ENCODE measurements around the gene KIF1C.

KIF1C gene

DNA sequence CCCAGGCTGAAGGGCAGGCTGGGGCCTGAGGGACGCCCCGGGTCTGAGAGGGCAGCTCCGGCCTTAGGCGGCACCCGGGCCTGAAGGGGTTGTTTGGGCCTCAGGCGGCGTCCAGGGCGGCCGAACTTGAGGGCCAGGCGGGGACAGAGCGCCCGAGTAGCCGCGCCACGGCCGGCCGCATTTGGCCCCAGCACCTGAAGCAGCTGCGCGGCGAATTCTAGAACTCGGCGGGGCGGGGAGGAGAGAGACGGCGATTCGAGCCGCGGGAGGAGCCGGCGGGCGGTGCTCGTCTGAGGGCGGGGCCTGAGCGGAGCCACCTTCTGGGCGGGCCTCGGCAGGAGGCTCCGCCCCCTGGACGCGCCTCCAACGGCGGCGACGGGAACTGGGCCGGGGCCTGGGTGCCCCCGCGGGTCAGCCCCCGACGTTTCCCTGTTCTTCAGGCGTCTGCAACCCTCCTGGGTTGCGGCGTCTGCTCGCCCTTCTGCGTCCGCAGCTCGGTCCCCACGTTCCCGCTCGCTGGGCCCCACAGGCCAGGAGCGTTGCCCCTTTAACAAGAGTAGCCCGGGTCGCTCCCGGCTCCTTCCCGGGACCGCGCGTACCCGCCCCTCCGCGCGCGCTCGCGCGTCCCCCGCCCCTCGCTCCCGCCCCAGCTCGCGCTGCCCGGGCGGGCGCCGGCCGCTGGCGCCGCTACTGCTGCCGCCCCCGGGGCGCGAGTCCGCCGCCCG is at the start of gene KIF1C, which contains the start of gene INCA1:
TSS of gene KIF1C (plus strand) at position 649 of the 725 bp plus-strand sequence. CDS start 2,297 bp downstream, outside the sequence.
TSS of gene INCA1 (minus strand) at position 221 of the 725 bp plus-strand sequence. CDS start 3,085 bp downstream, outside the sequence.
- DNase-seq: peak; percentile 45 to 46

DNA sequence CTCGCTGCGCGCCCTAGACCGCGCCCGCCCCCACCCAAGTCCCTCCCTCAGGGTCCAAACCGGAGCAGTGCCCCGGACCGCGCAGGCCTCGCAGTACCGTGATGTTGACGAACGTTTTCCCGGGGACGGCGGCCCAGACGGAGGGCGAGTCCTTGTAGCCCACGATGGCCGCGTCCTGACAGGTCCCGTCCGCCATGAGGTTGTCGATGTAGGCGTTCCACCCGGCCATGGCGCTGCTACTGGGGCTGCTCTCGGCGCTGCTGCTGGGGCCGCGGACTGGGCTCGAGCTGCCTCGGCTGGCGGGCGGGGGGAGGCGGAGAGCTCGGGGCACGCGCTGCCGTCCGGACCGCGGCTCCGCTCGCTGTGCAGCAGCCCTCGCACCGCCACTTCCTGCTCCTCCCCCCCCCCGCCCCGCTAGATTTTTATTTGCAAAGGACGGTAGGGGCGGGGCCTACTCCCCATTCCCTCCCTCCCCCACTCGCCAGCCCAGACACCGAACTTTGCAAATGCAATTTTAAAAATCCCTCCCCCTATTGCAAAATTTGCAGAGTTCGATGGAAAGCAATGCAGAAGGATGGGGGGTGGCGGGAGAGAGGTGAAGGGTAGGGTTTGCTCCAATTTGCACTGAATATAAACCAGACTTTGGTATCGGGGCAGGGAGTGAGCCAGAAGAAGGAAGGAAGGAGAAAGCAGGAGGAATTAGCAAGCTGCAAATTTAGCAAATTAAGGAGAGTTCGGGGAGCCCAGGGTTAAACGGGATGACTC is 49.4 kb upstream of the KIF1C start, which contains the start of gene PFN1:
TSS of gene PFN1 (minus strand) at position 365 of the 765 bp plus-strand sequence. CDS start at position 229, 136 bp downstream.
- peak; percentile 67 to 75 for DNase-seq

DNA sequence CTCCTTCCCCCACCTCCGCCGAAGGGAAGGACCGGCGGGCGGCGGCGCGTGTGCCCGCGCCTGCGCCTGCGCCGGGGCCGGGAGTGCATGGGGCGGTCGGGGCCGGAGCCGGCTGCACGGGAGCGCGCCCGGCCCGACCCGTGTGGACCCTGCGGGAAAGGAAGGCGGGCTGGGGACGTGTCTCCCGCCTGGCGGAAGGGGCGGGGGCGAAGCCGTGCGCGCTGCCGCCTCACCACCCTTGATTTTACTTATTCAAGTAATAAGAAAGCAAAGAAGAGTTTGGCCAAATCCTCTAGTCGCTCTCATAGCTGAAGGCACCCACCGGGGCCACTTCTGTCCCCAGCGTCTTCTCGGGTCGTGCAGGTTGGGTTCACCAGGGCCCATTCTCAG is 48.8 kb upstream of the KIF1C start:
- peak in 1 of 2 experiments; percentile 67 for DNase-seq

DNA sequence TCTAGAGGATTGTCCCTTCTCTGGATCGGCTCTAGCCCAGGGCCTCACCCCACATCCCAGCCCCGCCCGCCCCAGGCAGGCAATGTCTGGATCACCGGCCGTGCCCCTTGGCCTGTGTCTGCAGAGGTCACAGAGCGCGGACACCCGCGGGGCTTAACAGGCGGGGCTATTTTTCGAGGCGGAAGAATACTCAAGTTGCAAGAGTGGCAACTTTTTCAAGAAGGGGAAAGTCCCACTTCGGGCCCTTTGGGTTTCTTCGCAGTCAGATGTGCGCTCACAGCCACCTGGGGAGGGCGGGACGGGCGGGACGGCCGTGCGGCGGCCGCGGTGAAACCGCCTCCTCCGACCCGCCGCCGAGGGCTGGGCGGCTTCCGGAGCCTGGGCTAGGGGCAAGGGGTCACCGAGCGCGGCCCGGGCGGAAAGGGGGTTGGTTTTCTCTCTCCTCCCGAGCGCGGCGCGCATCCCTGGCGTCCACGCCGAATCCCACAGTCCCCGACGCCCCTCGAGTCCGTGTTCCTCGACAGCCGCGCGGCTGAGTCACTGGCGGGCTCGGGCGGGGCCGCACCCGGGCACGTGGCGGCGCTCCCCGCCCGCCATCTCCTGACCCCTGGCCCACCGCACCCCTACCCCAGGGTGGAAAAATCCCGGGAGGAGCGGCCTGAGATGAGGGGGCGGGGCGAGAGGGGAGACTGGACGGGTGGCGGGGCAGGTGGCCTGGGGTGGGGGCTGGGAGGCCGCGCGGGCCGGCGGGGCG is 48.3 kb upstream of the KIF1C start:
- peak in 1 of 2 experiments; percentile 15 for DNase-seq

DNA sequence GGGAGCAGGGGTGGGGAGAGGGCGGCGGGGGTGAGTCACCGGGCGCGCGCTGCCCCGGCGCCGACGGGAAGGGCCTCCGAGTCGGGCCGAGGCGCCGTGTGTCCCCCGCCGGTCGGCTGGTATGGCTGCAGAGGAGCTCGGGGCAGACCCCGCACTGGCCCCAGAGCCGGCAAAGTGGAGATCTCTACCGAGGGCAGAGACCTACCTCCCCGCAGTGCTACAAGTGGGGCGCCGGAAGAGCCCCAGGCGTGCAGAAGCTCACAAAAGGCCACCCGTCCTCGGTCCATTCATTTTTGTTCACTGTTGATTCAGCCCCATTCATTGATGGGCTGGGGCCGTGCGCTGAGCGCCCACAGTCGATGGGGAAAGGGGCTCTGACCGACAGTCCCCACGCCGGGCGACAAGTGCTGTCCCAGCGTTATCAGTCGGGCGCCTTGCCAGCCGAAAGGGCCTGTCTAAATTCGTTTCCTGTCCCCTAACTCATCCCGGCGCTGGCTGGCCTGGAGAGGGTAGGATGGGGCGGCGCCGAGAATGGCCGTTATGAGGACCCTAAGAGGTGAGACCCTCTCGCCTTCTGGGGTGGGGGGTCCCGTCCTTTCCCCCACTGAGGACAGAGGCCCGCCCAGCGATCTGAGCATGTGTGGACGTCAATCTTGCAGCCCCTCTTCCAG is 47.5 kb upstream of the KIF1C start:
- no peak for DNase-seq

DNA sequence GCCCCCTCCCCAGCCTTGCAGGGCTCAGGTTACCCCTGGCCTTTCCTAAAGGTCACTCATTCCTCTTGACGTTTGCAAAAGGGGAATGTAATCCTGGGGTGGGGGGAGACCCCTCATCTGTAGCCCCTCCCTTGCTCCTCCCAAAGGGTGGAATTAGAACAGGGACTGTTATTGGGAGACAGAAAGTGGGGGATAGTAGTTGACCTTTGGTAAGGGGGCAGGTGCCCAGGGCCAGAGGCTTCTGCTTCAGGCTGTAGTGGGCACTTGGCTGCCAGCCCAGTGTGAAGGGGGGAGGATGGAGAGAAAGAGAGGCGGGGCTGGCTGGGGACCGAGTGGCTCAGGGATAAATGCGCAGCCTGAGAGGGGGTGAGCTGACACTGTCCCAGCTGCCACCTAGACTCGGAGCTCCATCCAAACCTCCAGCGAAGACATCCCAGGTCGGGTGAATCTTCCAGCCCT is 47.0 kb upstream of the KIF1C start, which contains the start of gene ENO3:
TSS of gene ENO3 (plus strand) at position 374 of the 459 bp plus-strand sequence. CDS start 711 bp downstream, outside the sequence.
- no peak for DNase-seq

DNA sequence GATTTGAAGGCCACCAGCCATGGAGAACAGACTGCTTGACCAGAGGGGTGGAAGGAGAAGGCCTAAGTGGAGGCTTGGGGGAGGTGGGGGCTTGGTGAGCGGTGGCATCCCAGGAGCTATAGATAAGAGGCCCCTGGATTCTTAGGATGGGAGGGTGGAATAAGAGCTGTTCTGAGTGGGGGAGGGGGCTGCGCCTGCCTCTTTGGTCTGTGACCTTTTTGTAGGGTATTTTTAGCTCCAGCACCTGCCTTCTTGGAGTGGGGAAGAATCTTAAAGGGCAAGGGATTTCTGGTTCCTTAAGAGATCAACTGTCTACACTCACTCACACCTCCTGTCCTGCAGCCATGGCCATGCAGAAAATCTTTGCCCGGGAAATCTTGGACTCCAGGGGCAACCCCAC is 46.3 kb upstream of the KIF1C start:
- no peak for DNase-seq

DNA sequence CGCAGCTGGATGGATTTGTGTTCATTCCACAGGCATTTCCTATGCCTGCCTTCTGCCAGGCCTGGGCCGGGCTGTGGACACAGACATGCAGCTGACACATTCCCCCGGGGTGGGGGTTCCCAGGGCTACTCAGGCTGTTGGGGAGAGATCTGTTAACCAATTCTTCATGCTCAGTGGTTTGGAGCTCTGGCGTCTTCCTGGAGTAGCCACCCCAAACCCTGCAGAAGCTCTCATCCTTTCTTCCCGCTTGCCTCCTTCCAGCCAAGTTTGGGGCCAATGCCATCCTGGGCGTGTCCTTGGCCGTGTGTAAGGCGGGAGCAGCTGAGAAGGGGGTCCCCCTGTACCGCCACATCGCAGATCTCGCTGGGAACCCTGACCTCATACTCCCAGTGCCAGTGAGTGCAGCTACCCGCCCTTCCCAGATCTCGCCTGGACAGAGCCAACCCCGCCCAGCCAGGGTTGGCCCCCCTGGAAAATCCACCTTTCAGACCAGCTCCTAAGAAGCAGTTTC is 44.2 kb upstream of the KIF1C start:
- DNase-seq: no peak

DNA sequence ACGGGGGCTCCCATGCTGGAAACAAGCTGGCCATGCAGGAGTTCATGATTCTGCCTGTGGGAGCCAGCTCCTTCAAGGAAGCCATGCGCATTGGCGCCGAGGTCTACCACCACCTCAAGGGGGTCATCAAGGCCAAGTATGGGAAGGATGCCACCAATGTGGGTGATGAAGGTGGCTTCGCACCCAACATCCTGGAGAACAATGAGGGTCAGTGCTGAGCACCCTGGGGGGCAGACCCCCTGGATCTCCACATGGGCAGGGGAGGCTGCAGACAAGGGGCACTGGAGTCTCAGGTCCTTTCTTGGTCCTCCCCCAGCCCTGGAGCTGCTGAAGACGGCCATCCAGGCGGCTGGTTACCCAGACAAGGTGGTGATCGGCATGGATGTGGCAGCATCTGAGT is 42.7 kb upstream of the KIF1C start:
- DNase-seq: no peak

DNA sequence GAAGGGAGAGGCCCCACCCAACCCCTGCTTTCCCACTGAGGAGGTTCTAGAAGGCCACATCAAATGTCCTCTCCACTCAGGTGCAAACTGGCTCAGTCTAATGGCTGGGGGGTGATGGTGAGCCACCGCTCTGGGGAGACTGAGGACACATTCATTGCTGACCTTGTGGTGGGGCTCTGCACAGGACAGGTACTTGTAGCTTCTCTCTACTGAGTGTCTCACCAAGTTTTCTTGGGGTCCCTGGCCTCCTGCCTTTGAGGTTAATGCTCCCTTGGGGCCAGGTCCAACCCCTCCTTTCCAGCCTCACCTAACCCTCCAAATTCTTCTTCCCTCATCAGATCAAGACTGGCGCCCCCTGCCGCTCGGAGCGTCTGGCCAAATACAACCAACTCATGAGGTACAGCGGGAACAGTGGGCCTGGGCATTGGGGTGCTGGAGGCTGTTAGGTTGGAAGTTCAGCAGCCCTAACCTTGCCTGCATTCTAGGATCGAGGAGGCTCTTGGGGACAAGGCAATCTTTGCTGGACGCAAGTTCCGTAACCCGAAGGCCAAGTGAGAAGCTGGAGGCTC is 41.2 kb upstream of the KIF1C start:
- DNase-seq: peak in 1 of 2 experiments; percentile 14

DNA sequence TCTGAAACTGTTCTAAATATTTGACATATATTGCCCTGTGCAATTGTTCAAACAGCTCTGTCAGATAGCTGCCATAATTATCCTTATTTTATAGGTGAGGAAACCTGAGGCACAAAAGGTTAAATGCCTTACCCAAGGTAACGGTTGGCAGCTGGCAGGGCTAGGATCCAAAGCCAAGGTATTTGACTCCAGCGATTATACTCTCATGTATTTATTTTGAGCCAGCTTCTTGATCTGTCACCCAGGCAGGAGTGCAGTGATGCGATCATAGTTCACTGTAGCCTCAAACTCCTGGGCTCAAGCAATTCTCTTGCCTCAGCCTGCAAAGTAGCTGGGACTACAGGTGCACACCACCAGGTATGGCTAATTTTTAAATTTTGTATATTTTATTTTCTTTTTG is 39.6 kb upstream of the KIF1C start:
- DNase-seq: no peak

DNA sequence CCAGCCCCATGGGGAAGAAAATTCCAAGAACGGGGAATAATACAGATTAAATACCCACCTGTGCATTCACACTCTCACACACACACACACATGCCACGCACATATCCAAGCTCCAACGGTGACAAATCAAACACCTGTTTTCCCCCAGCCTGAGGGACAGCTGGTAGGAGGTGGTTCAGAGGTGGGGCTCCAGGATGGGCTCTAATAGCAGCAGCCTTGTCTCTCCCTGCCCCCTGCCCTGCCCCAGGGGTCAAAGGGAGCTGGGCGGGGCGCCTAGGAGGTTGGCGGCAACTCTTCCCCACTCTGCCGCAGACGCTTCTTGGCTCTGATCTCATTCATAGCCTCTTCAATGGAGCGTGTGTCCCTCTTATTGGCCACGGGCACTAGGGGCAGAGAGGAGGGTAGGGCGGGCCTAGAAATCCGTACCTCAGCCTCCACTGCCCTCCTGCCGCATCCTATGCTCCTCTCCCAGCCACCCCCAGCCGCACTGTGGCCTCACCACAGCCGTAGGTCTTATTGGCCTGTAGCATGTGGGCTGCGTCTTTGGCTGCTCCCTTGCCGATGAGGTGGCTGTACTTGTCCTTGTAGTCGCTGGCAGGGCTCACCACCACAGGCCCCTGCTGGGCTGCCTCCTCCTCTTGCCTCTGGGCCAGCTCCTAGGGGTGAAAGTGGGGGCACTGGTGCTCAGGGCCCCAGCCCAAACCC is 38.3 kb upstream of the KIF1C start:
- DNase-seq: no peak

DNA sequence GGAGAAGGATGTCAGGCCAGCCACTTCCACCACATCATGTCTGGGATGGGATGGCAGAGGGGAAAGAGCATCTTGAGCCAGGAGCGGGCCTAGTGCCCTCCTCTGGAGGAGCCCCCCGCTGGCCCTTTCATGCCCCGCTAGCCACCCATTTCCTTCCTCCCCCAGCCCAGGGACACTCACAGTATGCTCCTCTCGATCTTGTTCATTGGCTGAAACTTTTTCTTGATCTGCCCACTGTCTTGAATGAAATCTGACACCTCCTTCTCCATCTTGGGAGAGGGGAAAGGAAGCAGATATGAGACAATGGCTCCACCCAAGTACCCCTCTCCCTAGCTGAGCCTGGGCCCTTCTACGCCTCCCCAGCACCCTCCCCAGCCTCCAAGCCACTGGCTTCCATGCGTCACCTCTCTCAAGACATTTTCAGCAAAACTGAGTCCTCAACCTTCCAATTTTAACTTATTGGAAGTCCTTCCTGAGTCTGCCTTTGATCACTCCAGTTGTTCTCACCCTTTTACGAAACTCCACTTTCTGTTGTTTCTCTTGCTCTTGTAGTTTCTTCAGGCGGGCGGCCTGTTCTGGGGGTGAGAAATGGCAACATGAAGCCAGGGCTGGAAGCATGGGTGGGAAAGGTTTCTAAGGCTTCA is 37.3 kb upstream of the KIF1C start:
- DNase-seq: no peak

DNA sequence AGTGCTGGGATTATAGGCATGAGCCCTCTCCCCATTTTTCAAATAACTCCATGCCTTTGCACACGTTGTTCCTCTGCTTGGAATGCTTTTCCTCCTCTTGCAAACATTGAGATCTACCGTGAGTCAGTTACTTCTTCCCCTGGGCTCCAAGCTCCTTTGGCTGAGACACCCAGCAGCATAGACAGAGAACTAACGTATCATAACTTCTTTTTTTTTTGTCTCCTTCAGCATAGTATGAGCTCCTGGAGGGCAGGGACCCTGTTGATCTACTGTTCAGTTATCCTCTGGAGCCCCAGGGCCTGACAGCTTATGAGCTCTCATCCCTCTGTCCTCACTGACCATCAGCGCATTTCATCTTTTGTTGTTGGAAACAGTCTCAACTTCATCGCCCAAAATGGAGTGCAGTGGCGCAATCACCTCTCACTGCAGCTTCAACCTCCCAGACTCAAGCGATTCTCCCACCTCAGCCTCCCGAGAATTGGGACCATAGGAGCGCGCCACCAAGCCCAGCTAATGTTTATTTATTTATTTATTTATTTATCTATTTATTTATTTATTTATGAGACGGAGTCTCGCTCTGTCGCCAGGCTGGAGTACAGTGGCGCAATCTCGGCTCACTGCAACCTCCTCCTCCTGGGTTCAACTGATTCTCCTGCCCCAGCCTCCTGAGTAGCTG is 32.3 kb upstream of the KIF1C start:
- no peak for DNase-seq

DNA sequence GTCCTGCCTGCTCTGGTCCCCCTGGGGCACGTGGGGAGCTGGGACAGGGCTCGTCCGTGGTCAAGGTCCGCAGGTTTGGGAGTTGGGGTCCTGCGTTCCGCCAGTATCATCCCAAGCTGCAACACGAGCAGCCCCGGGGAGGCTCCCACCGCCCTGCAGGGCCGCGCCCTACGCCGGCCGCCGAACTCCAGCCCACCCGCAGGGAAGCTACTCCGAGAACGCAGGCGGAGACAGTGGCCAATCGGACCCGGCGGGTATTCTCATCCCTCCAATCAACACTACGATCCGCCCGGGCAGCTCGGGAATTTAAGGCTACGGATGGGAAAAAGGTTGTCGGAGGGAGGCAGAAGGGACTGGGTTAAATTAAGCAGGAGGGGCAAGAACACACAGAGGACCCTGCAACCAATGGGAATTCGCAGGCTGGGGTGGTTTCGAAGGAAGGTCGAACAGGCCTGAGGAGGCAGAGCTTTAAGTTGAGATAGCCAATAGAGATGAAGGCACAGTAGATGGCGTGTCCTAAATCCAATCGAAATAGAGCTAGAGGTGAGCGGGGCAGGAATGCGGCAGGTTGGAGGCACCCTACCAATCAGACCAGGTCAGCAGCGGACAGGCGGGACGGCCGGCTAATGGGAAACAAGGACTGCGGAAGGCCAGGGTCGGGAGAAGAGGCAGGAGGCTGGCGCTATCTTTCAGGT is 30.8 kb upstream of the KIF1C start:
- DNase-seq: peak; percentile 85 to 94

DNA sequence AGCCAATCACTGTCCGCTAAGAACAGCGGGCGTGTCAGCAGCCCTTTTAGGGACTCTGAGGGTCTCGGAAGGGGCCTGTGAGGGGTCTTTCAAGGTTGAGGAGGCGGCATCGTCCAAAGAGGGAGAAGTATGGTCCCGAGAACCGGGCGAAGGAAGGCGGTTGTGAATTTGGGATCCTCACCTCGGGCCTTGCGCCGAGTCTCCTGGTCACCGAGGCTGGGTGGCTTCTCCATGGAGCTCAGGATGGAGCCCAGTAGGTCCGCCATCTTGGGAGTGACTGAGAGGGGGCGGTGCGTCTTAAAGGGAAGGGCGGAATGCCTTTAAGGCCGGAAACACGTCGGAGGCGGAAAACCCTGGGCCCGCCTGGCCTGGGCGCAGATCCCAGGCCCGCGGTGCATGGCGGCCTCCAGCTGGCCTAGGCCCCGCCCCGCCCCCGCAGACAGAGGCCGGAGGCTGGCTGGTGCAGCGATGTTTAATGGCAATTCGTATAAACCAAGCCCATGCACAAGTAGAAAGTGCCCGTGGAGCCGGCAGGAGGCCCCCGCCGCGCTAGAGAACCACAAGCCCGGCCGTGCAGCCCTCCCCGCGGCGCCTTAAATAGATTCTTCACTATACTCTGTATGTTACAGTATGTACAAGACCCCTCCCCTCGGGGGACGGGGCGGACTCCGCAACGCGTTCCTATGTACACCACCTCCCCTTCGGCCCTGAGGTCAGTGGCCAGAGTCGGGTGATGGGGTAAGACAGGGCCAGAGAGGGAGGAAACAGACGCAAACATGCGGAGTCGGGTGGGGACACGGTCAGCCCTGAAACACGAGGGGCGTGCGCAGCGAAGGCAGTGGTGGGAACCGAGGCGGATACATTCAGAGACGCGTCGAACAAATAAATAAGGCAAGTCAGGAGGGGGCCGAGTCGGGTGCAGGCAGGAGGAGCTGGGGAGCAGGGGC is 29.9 kb upstream of the KIF1C start, which contains the start of gene SPAG7:
TSS of gene SPAG7 (minus strand) at position 279 of the 947 bp plus-strand sequence. CDS start at position 266, 13 bp downstream.
- peak; percentile 60 to 66 for DNase-seq

DNA sequence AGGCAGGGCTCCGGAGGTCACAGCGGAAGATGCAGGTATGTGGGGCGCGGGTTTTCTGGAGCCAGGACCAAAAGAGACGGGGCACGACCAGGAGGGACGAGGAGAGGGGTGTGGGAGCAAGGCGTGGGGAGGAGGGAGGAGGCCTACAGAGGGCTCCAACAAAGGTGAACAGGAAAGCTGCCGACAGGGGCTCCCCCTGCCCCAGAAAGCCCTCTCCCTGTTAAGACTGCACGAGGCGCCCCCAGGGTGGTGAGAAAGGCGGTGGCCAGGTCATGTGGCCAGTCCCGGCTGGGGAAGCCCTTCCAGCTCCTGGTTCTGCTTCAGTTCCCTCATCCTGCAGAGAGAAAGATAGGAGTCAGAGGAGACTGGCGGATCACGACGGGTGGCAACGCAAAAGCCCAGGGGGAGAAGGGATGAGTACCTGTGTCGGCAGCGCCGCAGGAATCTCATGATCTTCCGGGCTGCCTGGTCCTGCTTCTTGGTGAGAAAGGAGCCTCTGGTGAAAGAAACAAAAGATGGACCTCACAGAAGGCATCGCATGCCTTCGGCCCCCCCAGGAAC is 29.2 kb upstream of the KIF1C start:
- DNase-seq: no peak
